Measurements from ENCODE around the gene ERICH4.

DNA sequence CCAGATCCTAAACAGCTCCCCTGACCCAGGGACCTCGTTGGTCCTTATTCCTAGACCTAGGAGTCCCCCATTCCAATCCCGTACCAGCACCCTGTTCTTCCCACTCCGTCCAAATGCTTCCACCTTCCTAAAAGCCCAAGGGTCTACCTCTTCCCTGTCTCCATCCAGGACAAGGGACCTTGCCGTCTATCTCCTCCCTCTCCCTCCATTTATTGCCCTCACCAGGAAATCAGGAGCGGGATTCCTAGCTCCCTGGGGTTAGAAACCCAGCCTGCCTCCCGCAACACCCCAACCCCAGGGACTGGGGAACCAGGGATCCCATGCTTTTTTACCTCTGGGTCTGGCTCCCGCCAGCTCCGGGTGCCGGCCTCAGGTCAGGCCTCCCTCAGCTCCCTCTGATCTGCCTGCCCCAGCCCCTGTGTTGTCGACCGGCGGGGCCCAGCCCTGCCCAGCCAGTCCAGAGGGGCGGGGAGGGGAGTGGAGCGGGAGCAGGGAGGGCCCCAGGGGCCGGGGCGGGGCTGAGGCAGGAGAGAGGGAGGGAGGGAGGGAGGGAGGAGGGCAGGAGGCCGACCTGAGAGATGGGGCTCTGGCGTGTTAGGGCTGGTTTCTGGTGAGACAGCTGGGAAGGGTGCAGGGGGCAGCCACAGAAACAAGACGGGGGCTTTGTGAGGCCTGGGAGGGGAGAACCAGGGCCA lies 15.9 kb upstream of the ERICH4 start, which contains the start of gene B3GNT8:
- no peak for TF ChIP-seq POLR2A (IDR thresholded peaks at IDR 0.05)
- TF ChIP-seq, protein P1, sequence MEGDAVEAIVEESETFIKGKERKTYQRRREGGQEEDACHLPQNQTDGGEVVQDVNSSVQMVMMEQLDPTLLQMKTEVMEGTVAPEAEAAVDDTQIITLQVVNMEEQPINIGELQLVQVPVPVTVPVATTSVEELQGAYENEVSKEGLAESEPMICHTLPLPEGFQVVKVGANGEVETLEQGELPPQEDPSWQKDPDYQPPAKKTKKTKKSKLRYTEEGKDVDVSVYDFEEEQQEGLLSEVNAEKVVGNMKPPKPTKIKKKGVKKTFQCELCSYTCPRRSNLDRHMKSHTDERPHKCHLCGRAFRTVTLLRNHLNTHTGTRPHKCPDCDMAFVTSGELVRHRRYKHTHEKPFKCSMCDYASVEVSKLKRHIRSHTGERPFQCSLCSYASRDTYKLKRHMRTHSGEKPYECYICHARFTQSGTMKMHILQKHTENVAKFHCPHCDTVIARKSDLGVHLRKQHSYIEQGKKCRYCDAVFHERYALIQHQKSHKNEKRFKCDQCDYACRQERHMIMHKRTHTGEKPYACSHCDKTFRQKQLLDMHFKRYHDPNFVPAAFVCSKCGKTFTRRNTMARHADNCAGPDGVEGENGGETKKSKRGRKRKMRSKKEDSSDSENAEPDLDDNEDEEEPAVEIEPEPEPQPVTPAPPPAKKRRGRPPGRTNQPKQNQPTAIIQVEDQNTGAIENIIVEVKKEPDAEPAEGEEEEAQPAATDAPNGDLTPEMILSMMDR (IDR thresholded peaks at IDR 0.05): no peak
